ENCODE results near the gene RNF114.

- TF ChIP-seq, protein P1, sequence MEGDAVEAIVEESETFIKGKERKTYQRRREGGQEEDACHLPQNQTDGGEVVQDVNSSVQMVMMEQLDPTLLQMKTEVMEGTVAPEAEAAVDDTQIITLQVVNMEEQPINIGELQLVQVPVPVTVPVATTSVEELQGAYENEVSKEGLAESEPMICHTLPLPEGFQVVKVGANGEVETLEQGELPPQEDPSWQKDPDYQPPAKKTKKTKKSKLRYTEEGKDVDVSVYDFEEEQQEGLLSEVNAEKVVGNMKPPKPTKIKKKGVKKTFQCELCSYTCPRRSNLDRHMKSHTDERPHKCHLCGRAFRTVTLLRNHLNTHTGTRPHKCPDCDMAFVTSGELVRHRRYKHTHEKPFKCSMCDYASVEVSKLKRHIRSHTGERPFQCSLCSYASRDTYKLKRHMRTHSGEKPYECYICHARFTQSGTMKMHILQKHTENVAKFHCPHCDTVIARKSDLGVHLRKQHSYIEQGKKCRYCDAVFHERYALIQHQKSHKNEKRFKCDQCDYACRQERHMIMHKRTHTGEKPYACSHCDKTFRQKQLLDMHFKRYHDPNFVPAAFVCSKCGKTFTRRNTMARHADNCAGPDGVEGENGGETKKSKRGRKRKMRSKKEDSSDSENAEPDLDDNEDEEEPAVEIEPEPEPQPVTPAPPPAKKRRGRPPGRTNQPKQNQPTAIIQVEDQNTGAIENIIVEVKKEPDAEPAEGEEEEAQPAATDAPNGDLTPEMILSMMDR (conservative IDR thresholded peaks at IDR 0.05 in 1 of 2, IDR thresholded peaks at IDR 0.05 in 1 of 2; ENCODE audit: extremely low read depth in 1 of 2, insufficient read depth in 1 of 2, low read depth in 1 of 2, low read length in 2 of 2), result no peak
- no peak for TF ChIP-seq EZH2 (IDR thresholded peaks at IDR 0.05; ENCODE audit: borderline replicate concordance, low read length)
Observed at GRCh38 chr20:49995586-49995985, 59.4 kb downstream of the RNF114 start.

Data from mammary epithelial cell (primary cell).